AG09309 (cell line): ENCODE data around the gene CCL28.

Experiments
- DNase-seq: peaks from one replicate; pipeline ENCODE4 v3.0.0-alpha.2; 2010; ENCODE audit warnings: low read depth
- H3K4me3 ChIP-seq: 2 replicates; pipeline ENCODE4 v1.5.1; 2011; ENCODE audit warnings: mild to moderate bottlenecking, low read depth, low read length, moderate library complexity; ENCODE audit not compliant: control insufficient read depth
- CTCF ChIP-seq: IDR thresholded peaks from 2 replicates; pipeline ENCODE4 v1.5.1; 2011; ENCODE audit warnings: mild to moderate bottlenecking, low read depth, low read length, inconsistent platforms; ENCODE audit not compliant: insufficient read depth, control insufficient read depth; ENCODE audit errors: missing control alignments

CCL28 gene

DNA sequence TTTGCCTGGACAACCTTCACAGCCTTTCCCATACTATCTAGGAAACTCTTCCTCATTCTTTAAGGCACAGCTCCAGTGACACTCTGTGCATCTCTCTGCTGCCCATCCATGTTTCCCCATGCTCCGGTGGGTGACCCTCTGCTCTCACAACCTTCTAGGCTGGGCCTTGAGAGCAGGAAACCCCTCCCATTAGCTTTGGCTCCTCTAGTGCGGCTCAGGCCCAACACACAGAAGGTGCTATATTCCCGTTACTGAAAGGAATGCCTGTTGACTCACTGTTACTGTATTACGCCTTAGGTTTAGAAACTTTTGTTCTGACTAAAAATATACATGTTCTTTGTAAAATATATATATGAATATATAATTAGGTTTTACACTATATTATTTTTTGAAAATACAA is 8.1 kb upstream of the CCL28 start:
- TF ChIP-seq CTCF = no peak
- DNase-seq = no peak

DNA sequence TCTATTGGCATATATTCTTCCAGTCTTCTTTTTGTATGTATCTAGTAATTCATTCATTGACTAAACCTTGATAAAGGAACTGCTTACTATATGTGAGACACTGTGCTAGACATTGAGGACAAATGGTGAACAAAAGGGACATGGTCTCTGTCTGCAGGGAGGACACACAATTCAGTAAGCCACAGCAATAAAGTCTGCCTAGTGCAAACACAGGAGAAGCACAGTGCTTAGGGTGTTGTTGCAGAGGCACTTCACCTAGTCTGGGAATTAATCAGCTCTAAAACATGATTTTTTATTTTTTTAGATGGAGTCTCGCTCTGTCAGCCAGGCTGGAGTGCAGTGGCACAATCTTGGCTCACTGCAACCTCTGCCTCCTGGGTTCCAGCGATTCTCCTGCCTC is 6.4 kb upstream of the CCL28 start:
- TF ChIP-seq CTCF = no peak
- DNase-seq = no peak
- no peak overlapping the region for H3K4me3 ChIP-seq

More for the DNA sequence above, 8.1 kb upstream of the CCL28 start:
- H3K4me3 ChIP-seq = no peak overlapping the region

DNA sequence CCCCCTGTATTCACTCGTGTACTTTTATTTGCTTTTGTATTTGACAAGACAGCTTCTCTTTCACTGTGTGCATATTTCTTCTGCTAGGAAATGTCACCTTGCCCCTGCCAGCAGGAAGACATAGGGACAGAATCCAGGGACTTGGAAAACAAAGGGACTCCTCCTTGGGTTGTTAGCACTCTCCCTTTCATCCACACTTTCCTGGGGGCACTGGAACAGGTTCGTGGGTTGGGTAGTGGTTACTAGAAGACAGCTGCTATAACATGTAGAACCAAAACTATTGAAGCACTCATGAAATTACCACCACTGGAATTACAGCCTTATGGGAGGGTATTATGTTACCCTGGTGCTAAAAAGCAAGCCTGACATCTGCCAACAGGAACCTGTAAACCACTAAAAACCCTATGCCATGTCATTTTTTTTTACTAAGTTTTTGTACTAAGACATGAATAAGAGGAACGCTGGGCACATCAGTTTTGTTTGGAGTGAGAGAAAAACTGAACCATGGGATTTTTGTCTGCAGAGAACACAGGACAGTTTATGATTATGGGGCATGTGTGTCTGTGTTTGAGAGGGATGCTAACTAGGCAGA is 4.7 kb upstream of the CCL28 start:
- DNase-seq = no peak

GRCh38 chr5:43415935-43416802 is 4.0 kb upstream of the CCL28 start:
- no peak for TF ChIP-seq CTCF
- H3K4me3 ChIP-seq = no peak overlapping the region
- no peak for DNase-seq

More for the DNA sequence above, 4.7 kb upstream of the CCL28 start:
- no peak overlapping the region for H3K4me3 ChIP-seq
- TF ChIP-seq CTCF = no peak

DNA sequence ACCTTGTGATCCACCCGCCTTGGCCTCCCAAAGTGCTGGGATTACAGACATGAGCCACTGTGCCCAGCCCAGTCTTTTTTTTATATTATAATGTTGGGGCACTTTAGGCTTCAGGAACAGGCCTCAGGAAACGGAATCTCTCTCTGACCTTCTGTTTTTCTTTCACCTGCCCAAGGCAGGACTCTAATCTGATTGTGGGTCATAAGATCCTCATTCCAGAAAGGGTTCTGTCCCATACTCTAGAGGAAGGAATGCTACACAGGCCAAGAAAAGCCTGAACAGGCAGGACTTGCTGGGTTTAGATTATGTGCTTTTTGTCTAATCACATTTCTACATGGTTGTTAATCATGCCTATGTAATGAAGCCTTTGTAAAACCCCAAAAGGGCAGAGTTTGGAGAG is 1.8 kb upstream of the CCL28 start:
- no peak for TF ChIP-seq CTCF
- no peak for DNase-seq
- no peak overlapping the region for H3K4me3 ChIP-seq

DNA sequence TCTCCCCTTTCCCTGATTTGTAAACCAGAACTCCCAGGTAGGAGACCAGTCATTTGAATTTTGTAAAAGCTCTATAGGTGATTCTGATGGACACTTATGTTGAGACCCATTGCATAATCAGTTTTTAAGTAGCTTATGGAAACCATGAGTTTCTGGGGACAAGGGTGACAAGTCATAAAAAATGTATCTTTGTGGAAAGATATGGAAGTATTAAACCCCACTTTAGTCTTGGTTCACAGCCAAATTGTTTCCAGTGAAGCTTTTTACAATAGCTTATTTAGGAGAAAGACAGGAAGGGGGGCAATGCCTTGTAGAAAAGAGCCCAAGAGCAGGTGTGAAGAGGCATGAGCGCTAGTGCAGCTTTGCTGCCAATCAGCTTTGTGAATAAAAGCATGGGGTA is 453 bp upstream of the CCL28 start:
- no peak for DNase-seq

More for the DNA sequence above, 453 bp upstream of the CCL28 start:
- H3K4me3 ChIP-seq = no peak overlapping the region
- TF ChIP-seq CTCF = no peak
